Endodermal cell (in vitro differentiated cells): ENCODE measurements around the gene ROCK2. TPM values are rescaled to one million over a fixed set of nuclear protein-coding genes. Genes with fewer than 3 reads are reported as not detected.

ENCODE experiments used
- DNase-seq: peaks from one replicate; pipeline ENCODE4 v3.0.0-alpha.2; 2017
- H3K27ac ChIP-seq: 2 replicates; pipeline ENCODE4 v1.5.1; 2013; ENCODE audit warnings: mild to moderate bottlenecking, low read depth, low read length, moderate library complexity
- H3K27me3 ChIP-seq: 2 replicates; pipeline ENCODE4 v1.6.1; 2013; ENCODE audit warnings: mild to moderate bottlenecking, low read length, moderate library complexity; ENCODE audit not compliant: insufficient read depth, control insufficient read depth, poor library complexity, severe bottlenecking
- H3K36me3 ChIP-seq: 2 replicates; pipeline ENCODE4 v1.7.0; 2013; ENCODE audit warnings: mild to moderate bottlenecking, low read length, moderate library complexity; ENCODE audit not compliant: control insufficient read depth, insufficient read depth
- H3K4me1 ChIP-seq: one replicate; pipeline ENCODE4 v1.7.0; 2013; ENCODE audit warnings: low read length; ENCODE audit not compliant: control insufficient read depth, insufficient read depth
- H3K4me3 ChIP-seq: 2 replicates; pipeline ENCODE4 v1.5.1; 2013; ENCODE audit warnings: mild to moderate bottlenecking, low read length, moderate library complexity
- H3K9ac ChIP-seq: 2 replicates; pipeline ENCODE4 v1.6.1; 2013; ENCODE audit warnings: mild to moderate bottlenecking, low read length, moderate library complexity; ENCODE audit not compliant: poor library complexity, severe bottlenecking; ENCODE audit errors: extremely low read depth
- H3K9me3 ChIP-seq: 2 replicates; pipeline ENCODE4 v1.6.1; 2013; ENCODE audit warnings: mild to moderate bottlenecking, low read length, moderate library complexity; ENCODE audit not compliant: control insufficient read depth
- H3K27ac Mint-ChIP-seq: 2 replicates; pipeline ENCODE4 v1.8.0; 2020; ENCODE audit warnings: mixed read lengths
- H3K27me3 Mint-ChIP-seq: 2 replicates; pipeline ENCODE4 v1.8.0; 2021; ENCODE audit warnings: mild to moderate bottlenecking, mixed read lengths; ENCODE audit not compliant: insufficient read depth
- H3K36me3 Mint-ChIP-seq: 2 replicates; pipeline ENCODE4 v1.8.0; 2020; ENCODE audit warnings: low read depth, mixed read lengths
- H3K4me1 Mint-ChIP-seq: 2 replicates; pipeline ENCODE4 v1.8.0; 2020; ENCODE audit warnings: mixed read lengths
- H3K4me3 Mint-ChIP-seq: 2 replicates; pipeline ENCODE4 v1.8.0; 2020; ENCODE audit warnings: mild to moderate bottlenecking, moderate library complexity, mixed read lengths
- H3K9me3 Mint-ChIP-seq: 2 replicates; pipeline ENCODE4 v1.8.0; 2020; ENCODE audit warnings: mild to moderate bottlenecking, mixed read lengths
- WGBS, 2 experiments: methylation state at CpG; one replicate each; pipeline versions ENCODE4 v1.1.5 to v1.1.7; 2013; ENCODE audit warnings: missing lambda C conversion rate in 2 of 2, mixed read lengths in 1 of 2; ENCODE audit not compliant: insufficient coverage in 1 of 2, insufficient read length in 1 of 2; 5-methylcytosine and 5-hydroxymethylcytosine counted together
- total RNA-seq, 2 donors: library from RNA; stranded (reverse); fragmentation: NEBNext Ultra II Directional in 1 of 2; extraction: Animal tissue kit (Norgen Biotek cat#: 25700) in 1 of 2; gene quantifications; 2 replicates in 1 of 2; 3 replicates in 1 of 2; pipeline ENCODE4 v1.2.1, GENCODE V29; 2021
- TF ChIP-seq, protein P1 (sequence below): fragments of 200-600 bp; sonication (generic); conservative IDR thresholded peaks from 2 replicates; pipeline ENCODE4 v1.5.0; 2021; ENCODE audit warnings: antibody characterized with exemption, mild to moderate bottlenecking

The ROCK2 gene
- total RNA-seq, 2 donors from 2014 or later: 27.2 to 32.6 TPM

DNA sequence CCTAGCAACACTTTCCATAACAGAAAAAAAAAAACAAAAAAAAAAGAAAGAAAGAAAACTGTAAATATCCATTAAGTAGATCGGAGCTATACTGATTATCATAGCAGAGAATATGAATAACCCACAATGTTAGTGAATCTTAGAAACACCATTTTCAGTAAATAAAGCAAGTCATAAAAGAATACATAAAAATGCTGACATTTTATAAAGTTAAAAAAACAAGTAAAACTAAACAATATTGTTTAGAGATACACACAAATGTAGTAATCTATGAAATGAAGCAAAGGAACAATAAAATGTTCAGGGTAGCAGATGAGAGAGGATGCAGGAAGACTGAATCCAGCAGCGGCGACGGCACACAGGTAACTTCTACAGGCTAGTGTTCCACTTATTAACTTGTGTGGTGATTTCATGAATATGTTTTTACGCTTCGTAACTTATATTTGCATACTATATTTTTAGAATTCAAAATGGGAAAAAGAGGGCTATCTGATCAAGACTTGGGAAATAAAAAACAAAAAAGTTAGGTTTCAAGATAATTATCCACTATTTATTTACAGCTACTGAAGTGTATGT, 4.8 kb downstream of the ROCK2 start:
- H3K36me3 Mint-ChIP-seq: peaks cover 9% of the 10 kb centered on the region
- no peak overlapping the region for H3K4me3 ChIP-seq

DNA sequence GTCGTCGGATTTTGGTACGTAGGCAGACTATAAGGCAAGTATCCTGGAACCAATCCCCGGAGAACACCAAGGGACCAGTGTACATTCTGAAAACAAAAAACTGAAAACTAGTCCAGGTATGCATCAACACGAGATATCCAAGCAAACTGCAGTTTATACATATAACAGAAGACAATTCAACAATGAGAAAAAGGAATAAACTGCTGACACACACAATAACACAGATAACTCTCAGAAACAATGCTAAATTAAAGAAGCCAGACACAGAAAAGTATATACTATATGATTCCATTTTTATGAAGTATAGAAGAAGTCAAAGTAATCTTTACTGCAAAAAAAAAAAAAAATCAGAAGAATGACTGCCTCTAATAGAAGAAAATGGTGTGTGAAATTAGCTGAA, 5.9 kb downstream of the ROCK2 start:
- H3K27ac Mint-ChIP-seq: no peak overlapping the region
- DNase-seq: no peak
- no peak overlapping the region for H3K4me3 Mint-ChIP-seq
- peaks cover 37% of the 10 kb centered on the region for H3K4me1 Mint-ChIP-seq
- Histone ChIP-seq H3K27ac (no peak overlapping the region), H3K9ac (no peak overlapping the region), H3K27me3 (no peaks in the 10 kb centered on the region), H3K4me3 (no peak overlapping the region), H3K36me3 (peaks cover 4% of the 10 kb centered on the region), H3K9me3 (peaks cover 15% of the 10 kb centered on the region), H3K4me1 (peaks cover 3% of the 10 kb centered on the region)
- H3K27me3 Mint-ChIP-seq: no peaks in the 10 kb centered on the region
- 95 to 100% methylated on average over 4 to 5 of the region's 5 CpGs for WGBS, 2 experiments
- H3K36me3 Mint-ChIP-seq: peaks cover 12% of the 10 kb centered on the region
- H3K9me3 Mint-ChIP-seq: peaks cover 7% of the 10 kb centered on the region
- TF ChIP-seq, protein P1, sequence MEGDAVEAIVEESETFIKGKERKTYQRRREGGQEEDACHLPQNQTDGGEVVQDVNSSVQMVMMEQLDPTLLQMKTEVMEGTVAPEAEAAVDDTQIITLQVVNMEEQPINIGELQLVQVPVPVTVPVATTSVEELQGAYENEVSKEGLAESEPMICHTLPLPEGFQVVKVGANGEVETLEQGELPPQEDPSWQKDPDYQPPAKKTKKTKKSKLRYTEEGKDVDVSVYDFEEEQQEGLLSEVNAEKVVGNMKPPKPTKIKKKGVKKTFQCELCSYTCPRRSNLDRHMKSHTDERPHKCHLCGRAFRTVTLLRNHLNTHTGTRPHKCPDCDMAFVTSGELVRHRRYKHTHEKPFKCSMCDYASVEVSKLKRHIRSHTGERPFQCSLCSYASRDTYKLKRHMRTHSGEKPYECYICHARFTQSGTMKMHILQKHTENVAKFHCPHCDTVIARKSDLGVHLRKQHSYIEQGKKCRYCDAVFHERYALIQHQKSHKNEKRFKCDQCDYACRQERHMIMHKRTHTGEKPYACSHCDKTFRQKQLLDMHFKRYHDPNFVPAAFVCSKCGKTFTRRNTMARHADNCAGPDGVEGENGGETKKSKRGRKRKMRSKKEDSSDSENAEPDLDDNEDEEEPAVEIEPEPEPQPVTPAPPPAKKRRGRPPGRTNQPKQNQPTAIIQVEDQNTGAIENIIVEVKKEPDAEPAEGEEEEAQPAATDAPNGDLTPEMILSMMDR: no peak

More for the DNA sequence above, 4.8 kb downstream of the ROCK2 start:
- 94 to 95% methylated on average over 3 of the region's 6 CpGs for WGBS, 2 experiments
- H3K4me1 ChIP-seq: peaks cover 3% of the 10 kb centered on the region
- no peak overlapping the region for H3K27ac Mint-ChIP-seq
- peaks cover 7% of the 10 kb centered on the region for H3K9me3 Mint-ChIP-seq
- TF ChIP-seq, protein P1: no peak
- peaks cover 15% of the 10 kb centered on the region for H3K9me3 ChIP-seq
- H3K9ac ChIP-seq: no peak overlapping the region
- H3K4me3 Mint-ChIP-seq: no peak overlapping the region
- H3K27ac ChIP-seq: no peak overlapping the region
- H3K27me3 ChIP-seq: no peaks in the 10 kb centered on the region
- H3K4me1 Mint-ChIP-seq: peaks cover 37% of the 10 kb centered on the region
- peaks cover 4% of the 10 kb centered on the region for H3K36me3 ChIP-seq
- no peaks in the 10 kb centered on the region for H3K27me3 Mint-ChIP-seq
- no peak for DNase-seq

DNA sequence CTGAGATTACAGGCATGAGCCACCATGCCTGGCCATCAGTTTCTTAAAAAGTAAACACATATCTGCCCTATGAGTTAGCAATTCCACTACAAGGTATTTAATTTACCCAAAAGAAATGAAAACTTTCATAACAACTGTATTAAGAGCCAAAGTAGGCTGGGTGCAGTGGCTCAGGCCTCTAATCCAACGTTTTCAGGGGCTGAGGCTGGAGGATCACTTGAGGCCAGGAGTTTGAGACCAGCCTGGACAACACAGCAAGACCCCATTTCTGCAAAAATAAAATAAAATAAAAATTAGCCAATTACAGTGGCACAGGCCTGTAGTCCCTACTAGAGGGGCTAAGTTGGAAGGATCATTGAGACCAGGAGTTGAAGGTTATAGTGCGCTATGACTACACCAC, 6.5 kb downstream of the ROCK2 start:
- H3K4me1 ChIP-seq: peaks cover 3% of the 10 kb centered on the region
- DNase-seq: no peak
- H3K27me3 ChIP-seq: no peaks in the 10 kb centered on the region
- 95 to 100% methylated on average over 1 to 2 of the region's 2 CpGs for WGBS, 2 experiments
- no peak overlapping the region for H3K27ac ChIP-seq
- TF ChIP-seq, protein P1: no peak
- H3K4me3 ChIP-seq: no peak overlapping the region
- peaks cover 16% of the 10 kb centered on the region for H3K36me3 Mint-ChIP-seq
- peaks cover 35% of the 10 kb centered on the region for H3K4me1 Mint-ChIP-seq
- peaks cover 16% of the 10 kb centered on the region for H3K9me3 ChIP-seq
- H3K9ac ChIP-seq: no peak overlapping the region
- H3K27ac Mint-ChIP-seq: no peak overlapping the region
- no peaks in the 10 kb centered on the region for H3K27me3 Mint-ChIP-seq
- peaks cover 7% of the 10 kb centered on the region for H3K9me3 Mint-ChIP-seq
- no peak overlapping the region for H3K4me3 Mint-ChIP-seq
- peaks cover 4% of the 10 kb centered on the region for H3K36me3 ChIP-seq
